ENCODE measurements around the gene CD83.

CD83 gene

GRCh38 chr6:14177413-14178082 is 60.0 kb downstream of the CD83 start:
- H3K27me3 ChIP-seq (ENCODE audit: insufficient read depth, poor library complexity, severe bottlenecking) = no peaks in the 10 kb centered on the region
- TF ChIP-seq, protein P1, sequence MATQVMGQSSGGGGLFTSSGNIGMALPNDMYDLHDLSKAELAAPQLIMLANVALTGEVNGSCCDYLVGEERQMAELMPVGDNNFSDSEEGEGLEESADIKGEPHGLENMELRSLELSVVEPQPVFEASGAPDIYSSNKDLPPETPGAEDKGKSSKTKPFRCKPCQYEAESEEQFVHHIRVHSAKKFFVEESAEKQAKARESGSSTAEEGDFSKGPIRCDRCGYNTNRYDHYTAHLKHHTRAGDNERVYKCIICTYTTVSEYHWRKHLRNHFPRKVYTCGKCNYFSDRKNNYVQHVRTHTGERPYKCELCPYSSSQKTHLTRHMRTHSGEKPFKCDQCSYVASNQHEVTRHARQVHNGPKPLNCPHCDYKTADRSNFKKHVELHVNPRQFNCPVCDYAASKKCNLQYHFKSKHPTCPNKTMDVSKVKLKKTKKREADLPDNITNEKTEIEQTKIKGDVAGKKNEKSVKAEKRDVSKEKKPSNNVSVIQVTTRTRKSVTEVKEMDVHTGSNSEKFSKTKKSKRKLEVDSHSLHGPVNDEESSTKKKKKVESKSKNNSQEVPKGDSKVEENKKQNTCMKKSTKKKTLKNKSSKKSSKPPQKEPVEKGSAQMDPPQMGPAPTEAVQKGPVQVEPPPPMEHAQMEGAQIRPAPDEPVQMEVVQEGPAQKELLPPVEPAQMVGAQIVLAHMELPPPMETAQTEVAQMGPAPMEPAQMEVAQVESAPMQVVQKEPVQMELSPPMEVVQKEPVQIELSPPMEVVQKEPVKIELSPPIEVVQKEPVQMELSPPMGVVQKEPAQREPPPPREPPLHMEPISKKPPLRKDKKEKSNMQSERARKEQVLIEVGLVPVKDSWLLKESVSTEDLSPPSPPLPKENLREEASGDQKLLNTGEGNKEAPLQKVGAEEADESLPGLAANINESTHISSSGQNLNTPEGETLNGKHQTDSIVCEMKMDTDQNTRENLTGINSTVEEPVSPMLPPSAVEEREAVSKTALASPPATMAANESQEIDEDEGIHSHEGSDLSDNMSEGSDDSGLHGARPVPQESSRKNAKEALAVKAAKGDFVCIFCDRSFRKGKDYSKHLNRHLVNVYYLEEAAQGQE (IDR thresholded peaks at IDR 0.05; ENCODE audit: insufficient replicate concordance, low read depth) = no peak
- TF ChIP-seq GABPA (IDR thresholded peaks at IDR 0.05; ENCODE audit: low read depth) (no peak), SPI1 (IDR thresholded peaks at IDR 0.05; ENCODE audit: borderline replicate concordance, low read depth) (no peak)
- no peak overlapping the region for H3K4me3 ChIP-seq (replicated peaks; ENCODE audit: insufficient read depth, low read length)
- no peak for DNase-seq (ENCODE audit: low read depth in 1 of 2, low spot score in 1 of 2)
- H3K27ac ChIP-seq (replicated peaks) = no peak overlapping the region

DNA sequence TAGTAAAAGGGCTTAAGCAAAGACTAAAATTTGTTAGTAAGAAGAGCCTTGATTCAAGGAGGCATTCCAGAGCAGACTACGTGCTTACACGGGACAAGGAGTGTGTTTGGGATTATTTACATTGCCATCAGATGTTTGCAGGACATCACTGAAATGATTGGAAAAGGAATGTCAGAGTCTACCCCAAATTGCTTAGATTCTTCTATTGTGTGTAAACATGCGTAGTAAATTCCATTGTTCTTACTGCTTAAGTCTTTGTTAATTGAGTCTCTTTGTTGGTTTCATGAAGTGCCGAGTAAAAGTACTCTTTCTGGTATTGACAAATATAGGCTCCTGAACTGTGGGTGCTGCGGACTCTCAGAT is 60.5 kb downstream of the CD83 start:
- no peak for TF ChIP-seq SPI1 (IDR thresholded peaks at IDR 0.05; ENCODE audit: borderline replicate concordance, low read depth)
- TF ChIP-seq, protein P2, sequence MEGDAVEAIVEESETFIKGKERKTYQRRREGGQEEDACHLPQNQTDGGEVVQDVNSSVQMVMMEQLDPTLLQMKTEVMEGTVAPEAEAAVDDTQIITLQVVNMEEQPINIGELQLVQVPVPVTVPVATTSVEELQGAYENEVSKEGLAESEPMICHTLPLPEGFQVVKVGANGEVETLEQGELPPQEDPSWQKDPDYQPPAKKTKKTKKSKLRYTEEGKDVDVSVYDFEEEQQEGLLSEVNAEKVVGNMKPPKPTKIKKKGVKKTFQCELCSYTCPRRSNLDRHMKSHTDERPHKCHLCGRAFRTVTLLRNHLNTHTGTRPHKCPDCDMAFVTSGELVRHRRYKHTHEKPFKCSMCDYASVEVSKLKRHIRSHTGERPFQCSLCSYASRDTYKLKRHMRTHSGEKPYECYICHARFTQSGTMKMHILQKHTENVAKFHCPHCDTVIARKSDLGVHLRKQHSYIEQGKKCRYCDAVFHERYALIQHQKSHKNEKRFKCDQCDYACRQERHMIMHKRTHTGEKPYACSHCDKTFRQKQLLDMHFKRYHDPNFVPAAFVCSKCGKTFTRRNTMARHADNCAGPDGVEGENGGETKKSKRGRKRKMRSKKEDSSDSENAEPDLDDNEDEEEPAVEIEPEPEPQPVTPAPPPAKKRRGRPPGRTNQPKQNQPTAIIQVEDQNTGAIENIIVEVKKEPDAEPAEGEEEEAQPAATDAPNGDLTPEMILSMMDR (IDR thresholded peaks at IDR 0.05; ENCODE audit: insufficient read depth, low read length) = no peak
- TF ChIP-seq, protein P1 (IDR thresholded peaks at IDR 0.05; ENCODE audit: insufficient replicate concordance, low read depth) = no peak
- Histone ChIP-seq H3K27me3 (ENCODE audit: insufficient read depth, poor library complexity, severe bottlenecking) (no peaks in the 10 kb centered on the region), H3K27ac (replicated peaks) (no peak overlapping the region), H3K4me3 (replicated peaks; ENCODE audit: insufficient read depth, low read length) (no peak overlapping the region)
- no peak for DNase-seq (ENCODE audit: low read depth in 1 of 2, low spot score in 1 of 2)

- no peak for DNase-seq (ENCODE audit: low read depth in 1 of 2, low spot score in 1 of 2)
- TF ChIP-seq SPI1 (IDR thresholded peaks at IDR 0.05; ENCODE audit: borderline replicate concordance, low read depth) = no peak
- TF ChIP-seq, protein P2 (IDR thresholded peaks at IDR 0.05; ENCODE audit: insufficient read depth, low read length) = no peak
- TF ChIP-seq POLR2AphosphoS5 (IDR thresholded peaks at IDR 0.05; ENCODE audit: low read depth) = no peak
- no peak for TF ChIP-seq GABPA (IDR thresholded peaks at IDR 0.05; ENCODE audit: low read depth)
- TF ChIP-seq, protein P1 (IDR thresholded peaks at IDR 0.05; ENCODE audit: insufficient replicate concordance, low read depth) = no peak
- no peak overlapping the region for H3K27ac ChIP-seq (replicated peaks)
- H3K4me3 ChIP-seq (replicated peaks; ENCODE audit: insufficient read depth, low read length) = no peak overlapping the region
- H3K27me3 ChIP-seq (ENCODE audit: insufficient read depth, poor library complexity, severe bottlenecking) = no peaks in the 10 kb centered on the region
These were observed 63.0 kb downstream of the CD83 start for GRCh38 chr6:14180609-14181008.
